ENCODE data around the gene TNRC6C. TPM values are rescaled to one million over a fixed set of nuclear protein-coding genes. Genes with fewer than 3 reads are reported as not detected.

The TNRC6C gene
- total RNA-seq, 1 experiment from 2014 or later = 16.4 TPM

GRCh38 chr17:78007647-78008046 is 49.1 kb downstream of the TNRC6C start:
- DNase-seq (ENCODE audit: unreplicated experiment) = no peak
- intact Hi-C loops (cut with micrococcal nuclease) = no loop called here
- no peaks in the 10 kb centered on the region for H3K4me1 Mint-ChIP-seq (ENCODE audit: insufficient read depth, unreplicated experiment)
- CTCF ChIA-PET = interaction anchor here (1.4 kb wide), 1 partner anchor 465 kb away, joined by 5 read pairs; no protein-coding TSS in a partner anchor
- H3K9me3 Mint-ChIP-seq (ENCODE audit: unreplicated experiment) = no peaks in the 10 kb centered on the region
- no peak overlapping the region for H3K27ac Mint-ChIP-seq (ENCODE audit: low read depth, unreplicated experiment)
- POLR2A ChIA-PET = interaction anchor here (1.0 kb wide), 1 partner anchor 13 kb away, joined by 3 read pairs; no protein-coding TSS in a partner anchor
- no peaks in the 10 kb centered on the region for H3K36me3 Mint-ChIP-seq (ENCODE audit: insufficient read depth, unreplicated experiment)
- H3K27me3 Mint-ChIP-seq (ENCODE audit: insufficient read depth, unreplicated experiment) = no peaks in the 10 kb centered on the region
- no peak for TF ChIP-seq CTCF (IDR thresholded peaks at IDR 0.05; ENCODE audit: unreplicated experiment)
- BruUV-seq (replicated peaks) = no TSS peak
- H3K4me3 Mint-ChIP-seq (ENCODE audit: unreplicated experiment) = no peak overlapping the region

GRCh38 chr17:78010759-78011158 is 52.3 kb downstream of the TNRC6C start:
- no peak overlapping the region for H3K4me3 Mint-ChIP-seq (ENCODE audit: unreplicated experiment)
- H3K36me3 Mint-ChIP-seq (ENCODE audit: insufficient read depth, unreplicated experiment) = no peaks in the 10 kb centered on the region
- BruUV-seq (replicated peaks) = no TSS peak
- H3K9me3 Mint-ChIP-seq (ENCODE audit: unreplicated experiment) = no peaks in the 10 kb centered on the region
- DNase-seq (ENCODE audit: unreplicated experiment) = no peak
- no peaks in the 10 kb centered on the region for H3K27me3 Mint-ChIP-seq (ENCODE audit: insufficient read depth, unreplicated experiment)
- no peak overlapping the region for H3K27ac Mint-ChIP-seq (ENCODE audit: low read depth, unreplicated experiment)
- intact Hi-C loops (cut with micrococcal nuclease) = loop anchor here (5.0 to 10.0 kb wide), 2 partner anchors 453 to 676 kb away; no protein-coding TSS in a partner anchor
- peaks cover 6% of the 10 kb centered on the region for H3K4me1 Mint-ChIP-seq (ENCODE audit: insufficient read depth, unreplicated experiment)
- no peak for TF ChIP-seq CTCF (IDR thresholded peaks at IDR 0.05; ENCODE audit: unreplicated experiment)
- CTCF ChIA-PET = interaction anchor here (0.5 to 9.2 kb wide), 4 partner anchors 76 to 1195 kb away, joined by 3 to 123 read pairs (median 3); no protein-coding TSS in a partner anchor
- POLR2A ChIA-PET = interaction anchor here (0.7 kb wide), 1 partner anchor 474 kb away, joined by 3 read pairs; no protein-coding TSS in a partner anchor

DNA sequence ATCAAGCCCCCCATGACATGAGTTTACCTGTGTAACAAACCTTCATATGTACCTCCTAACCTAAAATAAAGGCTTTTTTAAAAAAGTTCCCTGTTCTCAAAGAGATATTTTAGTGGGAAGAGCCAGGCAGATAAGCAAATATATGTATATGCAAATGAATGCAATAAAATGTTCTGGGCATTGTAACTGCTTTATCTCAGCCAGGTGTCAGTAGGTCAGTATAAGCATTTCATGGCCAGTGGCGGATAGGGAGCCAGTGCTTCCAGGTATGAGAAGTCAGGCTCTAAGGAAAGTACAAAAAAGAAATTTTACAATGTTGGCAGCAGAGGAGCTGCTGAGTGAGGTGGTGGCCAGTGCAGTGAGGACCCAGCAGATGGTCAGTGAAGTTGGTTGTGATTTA is 53.9 kb downstream of the TNRC6C start:
- POLR2A ChIA-PET = interaction anchor here (1.8 kb wide), 1 partner anchor 470 kb away, joined by 13 read pairs; no protein-coding TSS in a partner anchor
- intact Hi-C loops (cut with micrococcal nuclease) = loop anchor here (5.0 to 10.0 kb wide), 2 partner anchors 455 to 678 kb away; no protein-coding TSS in a partner anchor
- BruUV-seq (replicated peaks) = no TSS peak
- Mint-ChIP-seq H3K9me3 (ENCODE audit: unreplicated experiment) (no peaks in the 10 kb centered on the region), H3K36me3 (ENCODE audit: insufficient read depth, unreplicated experiment) (no peaks in the 10 kb centered on the region), H3K27ac (ENCODE audit: low read depth, unreplicated experiment) (no peak overlapping the region), H3K4me3 (ENCODE audit: unreplicated experiment) (no peak overlapping the region), H3K27me3 (ENCODE audit: insufficient read depth, unreplicated experiment) (no peaks in the 10 kb centered on the region), H3K4me1 (ENCODE audit: insufficient read depth, unreplicated experiment) (peaks cover 6% of the 10 kb centered on the region)
- DNase-seq (ENCODE audit: unreplicated experiment) = no peak
- CTCF ChIA-PET = interaction anchor here (0.7 to 9.2 kb wide), 15 partner anchors 8 to 584 kb away, joined by 3 to 123 read pairs (median 5); no protein-coding TSS in a partner anchor
- TF ChIP-seq CTCF (IDR thresholded peaks at IDR 0.05; ENCODE audit: unreplicated experiment) = no peak

DNA sequence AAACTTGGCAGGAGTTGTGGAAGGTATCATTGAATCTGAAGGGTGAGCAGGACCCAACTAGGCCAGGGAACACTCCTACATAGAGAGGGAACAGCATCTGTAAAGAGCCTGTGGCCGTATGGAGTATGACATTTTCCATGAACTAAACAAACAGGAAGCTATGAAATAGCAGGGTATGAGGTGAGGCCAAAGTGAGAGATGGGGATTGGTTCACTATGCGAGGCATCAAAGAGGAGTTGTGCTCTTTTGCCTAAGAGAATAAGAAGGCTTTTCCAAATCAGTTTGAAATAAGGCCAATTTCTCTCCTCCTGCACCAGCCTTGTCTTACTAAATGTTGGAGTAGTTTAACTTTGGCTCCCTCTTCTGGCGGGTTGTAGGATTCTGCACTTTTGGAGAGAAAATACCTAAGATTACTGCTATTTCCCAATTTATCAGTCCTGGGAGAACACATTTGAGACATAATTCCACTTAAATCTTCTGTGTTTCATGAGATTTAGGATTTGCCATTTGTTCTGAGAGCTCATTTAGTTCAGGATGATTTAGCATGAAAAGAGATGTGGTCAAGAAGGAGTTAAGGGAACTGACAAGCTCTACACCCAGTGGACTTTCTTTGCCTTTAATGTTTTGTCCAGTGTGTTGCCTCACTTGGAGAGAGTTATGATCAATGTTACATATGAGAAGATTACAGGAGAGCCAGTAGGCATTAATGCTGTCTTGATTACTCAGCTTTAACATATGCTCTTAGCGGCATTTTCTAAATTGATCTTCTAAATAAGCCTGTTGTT is 55.4 kb downstream of the TNRC6C start:
- BruUV-seq (replicated peaks) = no TSS peak
- no peaks in the 10 kb centered on the region for H3K36me3 Mint-ChIP-seq (ENCODE audit: insufficient read depth, unreplicated experiment)
- intact Hi-C loops (cut with micrococcal nuclease) = loop anchor here (1.0 to 10.0 kb wide), 5 partner anchors 100 to 679 kb away; no protein-coding TSS in a partner anchor
- H3K4me3 Mint-ChIP-seq (ENCODE audit: unreplicated experiment) = no peak overlapping the region
- H3K27me3 Mint-ChIP-seq (ENCODE audit: insufficient read depth, unreplicated experiment) = no peaks in the 10 kb centered on the region
- ChIA-PET POLR2A (interaction anchor here (0.6 to 1.8 kb wide), 5 partner anchors 27 to 471 kb away, joined by 3 to 13 read pairs (median 5); partner anchors contain the start of gene TNRC6C), CTCF (interaction anchor here (0.5 to 9.2 kb wide), 42 partner anchors 9 to 1086 kb away, joined by 3 to 123 read pairs (median 4); no protein-coding TSS in a partner anchor)
- peak; percentile 86 for TF ChIP-seq CTCF (IDR thresholded peaks at IDR 0.05; ENCODE audit: unreplicated experiment)
- peaks cover 6% of the 10 kb centered on the region for H3K4me1 Mint-ChIP-seq (ENCODE audit: insufficient read depth, unreplicated experiment)
- no peak overlapping the region for H3K27ac Mint-ChIP-seq (ENCODE audit: low read depth, unreplicated experiment)
- peak; percentile 81 for DNase-seq (ENCODE audit: unreplicated experiment)
- no peaks in the 10 kb centered on the region for H3K9me3 Mint-ChIP-seq (ENCODE audit: unreplicated experiment)
